Epithelial cell of proximal tubule (primary cell): ENCODE data around the gene SPAG16. TPM values are rescaled to one million over a fixed set of nuclear protein-coding genes. Genes with fewer than 3 reads are reported as not detected.
A peak's percentile ranks its signal among the peaks of the same experiment; 100 is the strongest.

Source experiments
- DNase-seq: peaks from one replicate; pipeline ENCODE4 v3.0.0-alpha.2; 2011; ENCODE audit warnings: low read depth
- H3K4me3 ChIP-seq: 2 replicates; pipeline ENCODE4 v1.5.1; 2011; ENCODE audit warnings: low read depth, mild to moderate bottlenecking, low read length
- total RNA-seq: library from RNA; depleted of rRNA; stranded (reverse); fragments of >200 nt; gene quantifications from 2 replicates; pipeline ENCODE4 v1.2.3, GENCODE V29; 2015
- TF ChIP-seq, protein P1 (sequence below): conservative IDR thresholded peaks from 2 replicates; pipeline ENCODE4 v1.5.1; 2012; ENCODE audit warnings: low read depth, mild to moderate bottlenecking, low read length

Gene SPAG16
- total RNA-seq, 1 donor from 2014 or later = 25.5 TPM

DNA sequence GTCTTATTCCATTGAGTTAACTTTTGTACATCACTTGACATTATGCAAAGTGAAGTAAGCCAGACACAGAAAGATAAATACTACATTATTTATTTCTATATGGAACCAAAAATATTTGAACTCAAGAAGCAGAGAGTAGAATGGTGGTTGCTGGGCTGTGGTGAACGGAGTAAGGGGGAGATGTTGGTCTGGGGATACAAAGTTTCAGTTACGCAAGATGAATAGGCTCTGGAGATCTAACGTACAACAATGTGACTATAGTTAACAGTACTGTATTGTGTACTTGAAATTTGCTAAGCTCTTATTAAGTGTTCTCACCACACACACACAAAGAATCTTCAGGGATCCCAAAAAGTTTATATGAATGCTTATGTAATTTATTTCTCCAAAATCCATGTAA lies 1001.7 kb downstream of the SPAG16 start:
- DNase-seq = no peak
- TF ChIP-seq, protein P1, sequence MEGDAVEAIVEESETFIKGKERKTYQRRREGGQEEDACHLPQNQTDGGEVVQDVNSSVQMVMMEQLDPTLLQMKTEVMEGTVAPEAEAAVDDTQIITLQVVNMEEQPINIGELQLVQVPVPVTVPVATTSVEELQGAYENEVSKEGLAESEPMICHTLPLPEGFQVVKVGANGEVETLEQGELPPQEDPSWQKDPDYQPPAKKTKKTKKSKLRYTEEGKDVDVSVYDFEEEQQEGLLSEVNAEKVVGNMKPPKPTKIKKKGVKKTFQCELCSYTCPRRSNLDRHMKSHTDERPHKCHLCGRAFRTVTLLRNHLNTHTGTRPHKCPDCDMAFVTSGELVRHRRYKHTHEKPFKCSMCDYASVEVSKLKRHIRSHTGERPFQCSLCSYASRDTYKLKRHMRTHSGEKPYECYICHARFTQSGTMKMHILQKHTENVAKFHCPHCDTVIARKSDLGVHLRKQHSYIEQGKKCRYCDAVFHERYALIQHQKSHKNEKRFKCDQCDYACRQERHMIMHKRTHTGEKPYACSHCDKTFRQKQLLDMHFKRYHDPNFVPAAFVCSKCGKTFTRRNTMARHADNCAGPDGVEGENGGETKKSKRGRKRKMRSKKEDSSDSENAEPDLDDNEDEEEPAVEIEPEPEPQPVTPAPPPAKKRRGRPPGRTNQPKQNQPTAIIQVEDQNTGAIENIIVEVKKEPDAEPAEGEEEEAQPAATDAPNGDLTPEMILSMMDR = no peak
- H3K4me3 ChIP-seq = no peak overlapping the region

DNA sequence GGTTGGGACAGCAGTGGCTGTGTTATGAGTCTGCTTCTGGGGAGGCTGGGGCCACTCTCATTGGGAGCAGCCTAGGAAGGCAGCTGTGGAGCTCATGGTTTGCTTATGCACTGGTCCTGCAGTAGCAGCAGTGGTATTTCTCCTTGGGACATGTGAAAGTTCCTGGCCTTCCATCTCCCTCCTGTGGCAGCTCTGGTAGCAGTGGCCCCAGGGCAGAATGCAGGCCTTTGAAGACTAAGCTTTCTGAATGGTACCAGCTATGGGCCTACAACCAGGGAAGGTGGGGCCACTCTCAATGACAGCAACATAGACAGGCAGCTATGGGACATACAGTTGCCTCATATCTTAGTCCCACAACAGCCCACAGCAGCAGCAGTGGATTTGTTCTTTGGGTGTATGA lies 1009.3 kb downstream of the SPAG16 start:
- no peak for DNase-seq
- no peak overlapping the region for H3K4me3 ChIP-seq
- TF ChIP-seq, protein P1 = peak; percentile 27

DNA sequence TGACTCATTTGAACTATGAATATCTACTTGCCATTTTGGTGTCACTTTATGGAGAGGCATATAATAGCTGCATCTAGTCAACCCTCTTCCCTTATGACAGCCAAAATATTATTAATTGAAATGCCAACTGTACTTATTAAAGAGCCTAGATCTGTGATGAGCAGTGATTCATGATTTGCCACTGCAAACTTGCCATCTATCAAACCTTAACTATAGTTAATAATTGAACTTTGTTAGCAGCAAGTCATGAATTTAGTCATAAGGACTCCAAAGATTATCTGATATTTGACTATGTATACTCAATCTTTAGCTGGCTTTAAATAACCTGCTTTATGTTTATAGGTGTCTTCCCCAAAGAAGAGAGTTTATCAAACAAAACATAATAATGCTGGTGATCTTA lies 1010.2 kb downstream of the SPAG16 start:
- TF ChIP-seq, protein P1 = no peak
- no peak for DNase-seq
- H3K4me3 ChIP-seq = no peak overlapping the region

DNA sequence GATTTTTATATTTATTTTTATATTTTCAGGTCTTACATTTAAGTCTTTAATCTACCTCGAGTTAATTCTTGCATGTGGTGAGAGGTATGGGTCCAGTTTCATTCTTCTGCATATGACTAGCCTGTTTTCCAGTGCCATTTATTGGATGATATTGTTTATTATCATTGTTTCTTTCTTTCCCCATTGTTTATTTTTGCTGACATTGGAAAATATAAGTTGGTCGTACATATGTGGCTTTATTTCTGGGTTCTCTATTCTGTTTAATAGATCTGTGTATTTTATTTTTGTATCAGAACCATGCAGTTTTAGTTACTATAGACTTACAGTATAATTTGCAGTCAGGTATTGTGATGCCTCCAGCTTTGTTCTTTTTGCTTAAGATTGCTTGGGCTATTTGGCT lies 1013.2 kb downstream of the SPAG16 start:
- no peak for DNase-seq
- TF ChIP-seq, protein P1 = no peak
- no peak overlapping the region for H3K4me3 ChIP-seq

DNA sequence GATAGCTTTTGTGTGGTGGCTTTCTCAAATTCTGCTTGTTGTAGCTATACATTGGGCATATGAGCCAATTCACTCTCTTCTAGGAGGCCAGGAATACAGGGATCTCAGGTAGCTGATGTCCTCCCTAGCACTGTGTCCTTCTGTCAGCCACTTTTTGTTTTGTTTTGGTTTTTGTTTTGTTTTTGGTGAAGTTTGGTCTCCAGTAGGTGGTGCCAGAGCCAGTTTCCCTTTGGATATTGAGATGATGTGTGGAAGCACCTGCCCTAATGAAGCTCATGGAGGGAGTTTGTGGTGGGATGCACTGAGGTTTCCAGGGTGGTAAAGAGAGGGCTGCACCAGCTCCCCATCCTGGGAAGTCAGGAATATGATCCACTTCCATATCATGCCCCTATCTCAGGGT lies 1026.1 kb downstream of the SPAG16 start:
- no peak overlapping the region for H3K4me3 ChIP-seq
- DNase-seq = no peak
- TF ChIP-seq, protein P1 = peak; percentile 64

DNA sequence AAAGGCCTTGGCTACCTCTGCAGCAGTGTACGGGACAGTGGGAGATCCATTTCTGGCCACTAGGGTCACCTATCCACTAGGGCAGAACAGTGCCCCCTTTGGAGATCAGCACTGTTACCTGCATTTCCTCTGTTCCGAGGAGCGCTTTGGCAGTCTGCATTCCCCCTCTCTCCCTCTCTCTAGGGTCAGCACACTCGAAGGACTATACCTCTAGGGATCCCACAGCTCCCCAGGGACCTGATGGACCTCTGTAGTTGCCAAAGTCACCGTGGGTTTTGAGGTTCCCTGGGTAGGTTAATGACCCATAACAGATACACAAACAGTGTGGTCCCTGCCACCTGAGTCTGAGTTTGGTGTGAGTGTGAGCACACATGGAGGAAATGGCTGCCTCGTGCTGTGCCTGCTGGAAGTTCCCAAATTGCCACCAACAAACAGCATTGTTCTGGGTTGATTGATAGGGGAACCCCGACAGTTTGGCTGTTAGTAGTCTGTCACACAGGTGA lies 1026.8 kb downstream of the SPAG16 start:
- TF ChIP-seq, protein P1 = peak; percentile 35
- no peak for DNase-seq
- no peak overlapping the region for H3K4me3 ChIP-seq

DNA sequence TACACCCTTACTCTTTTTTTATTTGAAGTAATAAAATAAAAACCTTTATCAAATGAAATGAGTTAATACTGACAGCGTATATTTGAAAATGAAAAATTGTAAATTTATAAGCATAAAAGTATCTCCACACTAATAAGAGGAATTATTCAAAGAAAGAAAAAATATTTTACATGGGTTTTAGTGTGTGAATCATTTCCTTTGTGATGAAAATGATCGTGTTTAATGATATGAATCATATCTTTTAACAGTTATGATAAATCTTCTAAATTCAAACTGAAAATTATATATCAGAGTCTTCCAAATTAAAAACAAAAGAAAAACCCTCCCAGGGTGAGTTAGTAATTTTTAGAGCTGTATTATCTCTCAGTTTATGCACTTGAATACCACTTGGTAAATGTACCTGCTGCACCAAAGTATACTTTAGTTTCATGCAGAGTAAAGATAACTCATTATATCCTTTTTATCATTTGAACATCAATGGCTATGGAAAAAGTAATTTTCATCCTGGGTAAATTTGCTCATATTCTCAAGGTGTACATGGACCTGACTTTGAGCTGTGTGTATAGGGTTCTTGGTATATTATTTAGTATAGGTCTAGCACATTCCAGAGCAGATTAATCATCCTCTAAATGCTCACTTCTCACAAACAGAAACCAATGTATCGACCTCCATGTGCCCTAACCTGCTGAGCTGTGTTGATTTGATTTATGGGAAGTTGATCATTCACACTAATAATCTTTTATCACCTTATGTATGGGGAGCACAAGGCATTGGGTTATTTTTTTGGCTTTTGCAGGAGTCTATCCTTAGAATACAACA lies 1027.9 kb downstream of the SPAG16 start:
- H3K4me3 ChIP-seq = no peak overlapping the region
- DNase-seq = no peak
- TF ChIP-seq, protein P1 = no peak
